Peyer's patch (tissue), 4 donors: ENCODE measurements around the gene ALG6. TPM values are rescaled to one million over a fixed set of nuclear protein-coding genes. Genes with fewer than 3 reads are reported as not detected.
A peak's percentile ranks its signal among the peaks of the same experiment; 100 is the strongest.

Experiments used
- DNase-seq, 3 donors: peaks; one replicate each; pipeline ENCODE4 v3.0.0-alpha.2; 2017 to 2019
- H3K27ac ChIP-seq, 4 donors: fragments of 200-600 bp; sonication (generic); one replicate each; pipeline ENCODE4 v1.5.1; 2016 to 2019
- H3K27me3 ChIP-seq, 2 donors: fragments of 200-600 bp; sonication (generic); one replicate each; pipeline ENCODE4 v1.5.1; 2019
- H3K36me3 ChIP-seq, 3 donors: fragments of 200-600 bp; sonication (generic); one replicate each; pipeline ENCODE4 v1.5.1; 2016 to 2019
- H3K4me1 ChIP-seq, 4 donors: fragments of 200-600 bp; sonication (generic); one replicate each; pipeline ENCODE4 v1.5.1; 2016 to 2019
- H3K4me3 ChIP-seq, 4 donors: fragments of 200-600 bp; sonication (generic); 1 replicate in 3 of 4; 2 replicates in 1 of 4; pipeline ENCODE4 v1.5.1; 2016 to 2019; ENCODE audit warnings: mild to moderate bottlenecking in 1 of 4
- H3K9me3 ChIP-seq, 4 donors: fragments of 200-600 bp; sonication (generic); one replicate each; pipeline ENCODE4 v1.5.1; 2016 to 2019; ENCODE audit warnings: mild to moderate bottlenecking in 1 of 4
- POLR2A ChIP-seq, 2 donors: fragments of 450-650 bp; IDR thresholded peaks; one replicate each; pipeline ENCODE4 v1.5.1; 2017; ENCODE audit warnings: antibody characterized with exemption in 2 of 2, mild to moderate bottlenecking in 2 of 2, moderate library complexity in 2 of 2
- total RNA-seq, 4 donors: library from RNA; depleted of rRNA; stranded (reverse); fragments of >200 nt; gene quantifications; one replicate each; pipeline ENCODE4 v1.1.0, GENCODE V29; 2016
- TF ChIP-seq, protein P1 (sequence below), 6 experiments: fragments of 450-650 bp in 4 of 6; fragments of 200-600 bp in 2 of 6; sonication (generic) in 1 of 6; IDR thresholded peaks; one replicate each; pipeline ENCODE4 v1.5.1; 2017 to 2019; ENCODE audit warnings: antibody characterized with exemption in 6 of 6, mild to moderate bottlenecking in 3 of 6, moderate library complexity in 1 of 6

ALG6 gene
- total RNA-seq, 4 donors from 2014 or later: 10.8 to 46.2 (median 20.7) TPM

DNA sequence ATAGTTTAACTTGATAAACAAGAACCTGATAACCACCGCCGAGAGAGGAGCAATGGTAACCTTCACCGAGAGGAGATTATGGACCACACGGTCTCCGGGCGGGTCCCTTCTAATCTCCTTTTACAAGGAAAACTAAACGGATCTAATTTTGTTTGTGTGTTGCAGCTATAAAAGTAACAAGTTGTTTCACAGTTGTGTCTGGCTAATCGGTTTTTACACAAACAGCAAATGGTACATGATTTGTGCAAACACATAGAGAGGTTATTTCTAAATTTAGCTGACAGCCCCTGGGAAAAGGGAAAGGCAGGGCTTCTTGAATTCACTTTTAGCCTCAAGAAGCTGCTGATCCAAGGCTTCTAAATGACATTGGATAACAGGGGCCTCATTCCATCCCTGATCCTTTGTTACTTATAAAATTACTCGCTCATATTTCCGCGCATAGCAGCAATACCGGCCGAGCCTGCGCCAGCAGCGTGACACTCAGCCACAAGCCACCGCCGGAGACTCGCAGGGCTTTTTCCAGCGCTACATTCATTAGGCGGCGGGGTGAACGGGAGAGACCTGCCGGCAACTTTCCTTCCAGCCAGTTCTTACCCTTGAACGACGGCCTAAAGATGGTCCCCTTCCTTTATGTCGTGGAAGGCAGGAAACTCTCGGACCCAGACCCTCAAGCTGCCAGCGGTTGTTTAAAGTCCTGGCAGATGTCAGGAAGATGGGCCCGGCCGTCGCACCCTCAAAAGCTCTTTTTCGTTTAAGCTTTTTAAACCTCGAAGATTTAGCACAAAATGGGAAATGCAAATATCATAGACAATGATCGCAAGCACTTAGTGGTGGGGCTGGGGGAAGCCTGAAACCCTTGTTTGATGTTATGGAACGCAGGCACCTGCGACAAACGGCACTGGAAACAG is 40.7 kb upstream of the ALG6 start:
- no peak overlapping the region for H3K4me3 ChIP-seq
- no peak overlapping the region for H3K27ac ChIP-seq

DNA sequence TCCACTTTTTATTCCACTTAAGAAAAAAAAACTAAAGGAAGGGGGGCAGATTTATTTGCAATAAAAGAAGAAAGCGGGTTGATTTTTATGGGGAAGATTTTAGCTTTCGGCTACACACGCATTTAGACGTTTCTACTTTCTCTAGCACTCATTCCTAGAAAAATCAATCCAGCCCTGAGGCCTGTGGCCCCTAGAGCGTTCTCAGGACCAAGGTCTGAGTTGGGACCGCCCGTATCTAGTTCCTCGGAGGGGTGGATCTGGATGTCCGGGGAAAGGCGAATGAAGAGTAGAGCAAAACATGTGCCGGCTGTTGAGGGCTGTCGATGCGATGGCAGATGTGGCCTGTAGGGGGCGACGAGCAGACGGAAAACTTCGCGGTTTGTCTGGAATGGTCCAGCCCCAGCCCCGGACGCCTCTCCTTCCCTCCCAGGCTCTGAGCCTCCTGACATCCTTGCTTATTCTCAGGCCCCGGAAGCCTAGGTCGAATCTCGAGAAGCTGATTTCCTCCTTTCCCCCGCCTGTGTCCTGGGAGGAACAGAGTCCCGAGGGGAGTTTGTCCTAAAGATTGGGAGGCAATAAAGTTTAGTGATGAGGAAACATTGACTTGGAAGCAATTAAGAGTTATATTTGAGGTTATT is 39.9 kb upstream of the ALG6 start:
- TF ChIP-seq, protein P1, sequence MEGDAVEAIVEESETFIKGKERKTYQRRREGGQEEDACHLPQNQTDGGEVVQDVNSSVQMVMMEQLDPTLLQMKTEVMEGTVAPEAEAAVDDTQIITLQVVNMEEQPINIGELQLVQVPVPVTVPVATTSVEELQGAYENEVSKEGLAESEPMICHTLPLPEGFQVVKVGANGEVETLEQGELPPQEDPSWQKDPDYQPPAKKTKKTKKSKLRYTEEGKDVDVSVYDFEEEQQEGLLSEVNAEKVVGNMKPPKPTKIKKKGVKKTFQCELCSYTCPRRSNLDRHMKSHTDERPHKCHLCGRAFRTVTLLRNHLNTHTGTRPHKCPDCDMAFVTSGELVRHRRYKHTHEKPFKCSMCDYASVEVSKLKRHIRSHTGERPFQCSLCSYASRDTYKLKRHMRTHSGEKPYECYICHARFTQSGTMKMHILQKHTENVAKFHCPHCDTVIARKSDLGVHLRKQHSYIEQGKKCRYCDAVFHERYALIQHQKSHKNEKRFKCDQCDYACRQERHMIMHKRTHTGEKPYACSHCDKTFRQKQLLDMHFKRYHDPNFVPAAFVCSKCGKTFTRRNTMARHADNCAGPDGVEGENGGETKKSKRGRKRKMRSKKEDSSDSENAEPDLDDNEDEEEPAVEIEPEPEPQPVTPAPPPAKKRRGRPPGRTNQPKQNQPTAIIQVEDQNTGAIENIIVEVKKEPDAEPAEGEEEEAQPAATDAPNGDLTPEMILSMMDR (IDR thresholded peaks at IDR 0.05): peak in 5 of 6 experiments; percentile 21 to 70 (median 65)
- TF ChIP-seq POLR2A (IDR thresholded peaks at IDR 0.05): no peak
- Histone ChIP-seq H3K9me3 (peaks cover 0 to 16% (median 0%) of the 10 kb centered on the region in 4 donors), H3K4me3 (no peak overlapping the region), H3K36me3 (no peaks in the 10 kb centered on the region), H3K27ac (no peak overlapping the region), H3K27me3 (peaks cover 0 to 68% of the 10 kb centered on the region in 2 donors), H3K4me1 (peaks cover 0 to 33% (median 9%) of the 10 kb centered on the region in 4 donors)
- DNase-seq: peak in 2 of 3 donors; percentile 74 to 76

More for the DNA sequence above, 40.7 kb upstream of the ALG6 start:
- no peak for DNase-seq
- Histone ChIP-seq H3K27me3 (peaks cover 6 to 76% of the 10 kb centered on the region in 2 donors), H3K36me3 (no peaks in the 10 kb centered on the region), H3K9me3 (peaks cover 0 to 16% (median 0%) of the 10 kb centered on the region in 4 donors), H3K4me1 (peaks cover 0 to 42% (median 15%) of the 10 kb centered on the region in 4 donors)
- TF ChIP-seq, protein P1 (IDR thresholded peaks at IDR 0.05): no peak
- no peak for TF ChIP-seq POLR2A (IDR thresholded peaks at IDR 0.05)

GRCh38 chr1:63328122-63328521 is 39.3 kb upstream of the ALG6 start:
- peaks cover 0 to 16% (median 0%) of the 10 kb centered on the region in 4 donors for H3K9me3 ChIP-seq
- H3K4me1 ChIP-seq: peaks cover 0 to 28% (median 6%) of the 10 kb centered on the region in 4 donors
- DNase-seq: no peak
- H3K4me3 ChIP-seq: no peak overlapping the region
- H3K36me3 ChIP-seq: no peaks in the 10 kb centered on the region
- peaks cover 0 to 65% of the 10 kb centered on the region in 2 donors for H3K27me3 ChIP-seq
- no peak overlapping the region for H3K27ac ChIP-seq
- TF ChIP-seq, protein P1 (IDR thresholded peaks at IDR 0.05): no peak
- TF ChIP-seq POLR2A (IDR thresholded peaks at IDR 0.05): no peak

GRCh38 chr1:63328781-63329180 is 38.6 kb upstream of the ALG6 start:
- H3K4me1 ChIP-seq: peaks cover 0 to 22% (median 3%) of the 10 kb centered on the region in 4 donors
- peaks cover 0 to 13% (median 0%) of the 10 kb centered on the region in 4 donors for H3K9me3 ChIP-seq
- no peak for DNase-seq
- no peak overlapping the region for H3K27ac ChIP-seq
- no peaks in the 10 kb centered on the region for H3K36me3 ChIP-seq
- TF ChIP-seq, protein P1 (IDR thresholded peaks at IDR 0.05): no peak
- no peak for TF ChIP-seq POLR2A (IDR thresholded peaks at IDR 0.05)
- H3K4me3 ChIP-seq: no peak overlapping the region
- peaks cover 0 to 63% of the 10 kb centered on the region in 2 donors for H3K27me3 ChIP-seq

DNA sequence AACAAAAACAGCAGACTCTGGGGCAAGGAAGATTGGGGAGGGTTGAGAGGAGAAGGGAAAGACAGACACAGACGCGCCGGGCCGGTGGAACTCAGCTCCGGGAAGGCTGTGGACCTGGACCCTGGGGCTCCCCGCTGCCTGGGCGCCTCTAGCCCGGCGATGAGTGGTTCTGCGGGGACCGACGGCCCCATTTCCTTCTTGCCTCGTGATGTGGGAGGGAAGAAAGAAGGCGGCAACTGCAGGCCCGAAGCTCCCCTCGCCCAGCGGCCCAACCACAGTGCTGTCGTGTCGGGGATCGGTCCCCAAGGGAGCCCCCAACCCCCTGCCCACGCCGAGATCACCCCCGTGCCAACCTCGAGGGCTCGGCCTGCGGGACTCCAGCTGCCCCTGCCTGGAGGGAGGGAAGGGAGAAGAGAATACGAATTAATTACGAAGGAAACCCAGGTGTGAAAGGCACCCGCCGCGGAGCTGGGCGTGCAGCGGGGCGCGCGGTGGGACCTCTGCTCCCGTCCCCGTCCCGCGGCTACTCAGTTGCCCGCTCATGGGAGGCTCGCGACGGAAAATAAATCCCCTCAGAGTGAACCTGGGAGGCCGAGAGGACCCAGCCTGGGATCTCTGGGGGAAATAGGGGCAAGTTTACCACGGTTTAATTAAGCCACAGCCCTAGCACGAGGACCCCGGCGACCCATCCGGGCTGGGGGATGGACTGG is 37.7 kb upstream of the ALG6 start:
- Histone ChIP-seq H3K4me1 (peaks cover 0 to 14% (median 0%) of the 10 kb centered on the region in 4 donors), H3K36me3 (no peaks in the 10 kb centered on the region), H3K4me3 (peak overlapping the region in 1 of 4 donors; percentile 1), H3K27me3 (peaks cover 0 to 54% of the 10 kb centered on the region in 2 donors), H3K9me3 (peaks cover 0 to 5% (median 0%) of the 10 kb centered on the region in 4 donors), H3K27ac (no peak overlapping the region)
- TF ChIP-seq, protein P1 (IDR thresholded peaks at IDR 0.05): no peak
- no peak for TF ChIP-seq POLR2A (IDR thresholded peaks at IDR 0.05)
- peak in 1 of 3 donors; percentile 48 for DNase-seq
